Neutrophil (primary cell): ENCODE data around the gene PHYHD1.

ENCODE experiments used
- H3K27ac ChIP-seq: fragments of 200-600 bp; sonication (generic); 2 replicates; pipeline ENCODE4 v1.5.1; 2016; ENCODE audit warnings: mild to moderate bottlenecking, moderate library complexity
- H3K27me3 ChIP-seq: fragments of 200-600 bp; sonication (generic); 2 replicates; pipeline ENCODE4 v1.6.0; 2016; ENCODE audit warnings: mild to moderate bottlenecking
- H3K36me3 ChIP-seq: fragments of 200-600 bp; sonication (generic); 2 replicates; pipeline ENCODE4 v1.5.1; 2017
- H3K4me1 ChIP-seq, 2 experiments: fragments of 200-600 bp in 1 of 2; sonication (generic) in 1 of 2; 1 replicate in 1 of 2; 2 replicates in 1 of 2; pipeline versions ENCODE4 v1.5.1 to v1.6.1; 2013 to 2016; ENCODE audit warnings: low read depth in 1 of 2, low read length in 1 of 2, mild to moderate bottlenecking in 1 of 2, moderate library complexity in 1 of 2; ENCODE audit not compliant: control insufficient read depth in 1 of 2, insufficient read depth in 1 of 2
- H3K4me3 ChIP-seq, 2 experiments: fragments of 200-600 bp in 1 of 2; sonication (generic) in 1 of 2; 1 replicate in 1 of 2; 2 replicates in 1 of 2; pipeline ENCODE4 v1.5.1; 2013 to 2016; ENCODE audit warnings: low read depth in 1 of 2, low read length in 1 of 2, mild to moderate bottlenecking in 1 of 2, moderate library complexity in 1 of 2
- H3K9me3 ChIP-seq: fragments of 200-600 bp; sonication (generic); 2 replicates; pipeline ENCODE4 v1.5.1; 2016
- CTCF ChIP-seq: fragments of 200-600 bp; sonication (generic); IDR thresholded peaks from 2 replicates; pipeline ENCODE4 v1.5.1; 2016; ENCODE audit warnings: antibody characterized with exemption

PHYHD1 gene

DNA sequence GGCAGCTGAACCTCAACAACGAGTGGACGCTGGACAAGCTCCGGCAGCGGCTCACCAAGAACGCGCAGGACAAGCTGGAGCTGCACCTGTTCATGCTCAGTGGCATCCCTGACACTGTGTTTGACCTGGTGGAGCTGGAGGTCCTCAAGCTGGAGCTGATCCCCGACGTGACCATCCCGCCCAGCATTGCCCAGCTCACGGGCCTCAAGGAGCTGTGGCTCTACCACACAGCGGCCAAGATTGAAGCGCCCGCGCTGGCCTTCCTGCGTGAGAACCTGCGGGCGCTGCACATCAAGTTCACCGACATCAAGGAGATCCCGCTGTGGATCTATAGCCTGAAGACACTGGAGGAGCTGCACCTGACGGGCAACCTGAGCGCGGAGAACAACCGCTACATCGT lies 12.4 kb upstream of the PHYHD1 start:
- H3K4me3 ChIP-seq: no peak overlapping the region
- H3K27me3 ChIP-seq: no peaks in the 10 kb centered on the region
- H3K36me3 ChIP-seq: peaks cover 45% of the 10 kb centered on the region
- TF ChIP-seq CTCF: no peak
- H3K4me1 ChIP-seq: no peaks in the 10 kb centered on the region
- H3K27ac ChIP-seq: no peak overlapping the region
- H3K9me3 ChIP-seq: no peaks in the 10 kb centered on the region

DNA sequence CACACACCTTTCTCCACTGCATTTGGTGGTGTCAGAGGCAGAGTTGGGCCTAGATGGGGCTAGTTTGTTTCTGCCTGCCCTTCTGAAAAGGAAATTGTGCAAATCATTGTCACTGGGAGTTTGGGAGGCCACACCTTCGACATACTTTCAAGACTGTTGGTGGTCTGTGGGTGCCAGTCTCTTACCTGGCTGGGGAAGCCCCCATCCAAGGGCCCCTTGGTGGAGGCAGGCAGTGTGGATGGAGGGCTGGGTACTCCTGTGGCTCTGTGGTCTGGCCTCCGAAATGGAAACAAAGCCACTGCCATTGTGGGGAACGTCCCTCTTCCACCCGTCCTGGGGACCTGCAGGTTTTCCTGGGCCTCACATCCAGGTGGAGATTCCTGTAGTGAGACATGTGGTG lies 10.9 kb upstream of the PHYHD1 start:
- H3K4me3 ChIP-seq: no peak overlapping the region
- H3K36me3 ChIP-seq: peaks cover 50% of the 10 kb centered on the region
- H3K9me3 ChIP-seq: no peaks in the 10 kb centered on the region
- no peak for TF ChIP-seq CTCF
- H3K4me1 ChIP-seq: no peaks in the 10 kb centered on the region
- H3K27ac ChIP-seq: no peak overlapping the region
- H3K27me3 ChIP-seq: no peaks in the 10 kb centered on the region

DNA sequence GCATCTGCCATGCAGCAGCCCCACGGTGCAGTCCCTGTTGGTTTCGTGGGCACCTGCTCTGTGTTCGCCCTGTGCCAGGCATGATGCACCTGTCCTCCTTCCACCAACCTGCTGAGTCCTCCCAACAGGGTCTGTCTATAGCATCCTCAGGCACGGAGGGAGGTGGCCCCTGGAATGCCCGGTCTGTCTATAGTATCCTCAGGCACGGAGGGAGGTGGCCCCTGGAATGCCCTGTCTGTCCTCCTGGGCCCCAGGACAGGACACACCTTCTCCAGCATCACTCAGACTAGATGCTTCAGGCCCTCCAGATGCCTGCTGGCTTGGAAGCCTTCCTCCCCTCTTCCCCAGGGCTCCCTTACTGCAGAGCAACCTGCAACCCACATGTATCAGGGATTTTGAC lies 9.9 kb upstream of the PHYHD1 start:
- Histone ChIP-seq H3K9me3 (no peaks in the 10 kb centered on the region), H3K4me1 (no peaks in the 10 kb centered on the region), H3K27me3 (no peaks in the 10 kb centered on the region), H3K27ac (no peak overlapping the region), H3K4me3 (no peak overlapping the region), H3K36me3 (peaks cover 52% of the 10 kb centered on the region)
- TF ChIP-seq CTCF: no peak

DNA sequence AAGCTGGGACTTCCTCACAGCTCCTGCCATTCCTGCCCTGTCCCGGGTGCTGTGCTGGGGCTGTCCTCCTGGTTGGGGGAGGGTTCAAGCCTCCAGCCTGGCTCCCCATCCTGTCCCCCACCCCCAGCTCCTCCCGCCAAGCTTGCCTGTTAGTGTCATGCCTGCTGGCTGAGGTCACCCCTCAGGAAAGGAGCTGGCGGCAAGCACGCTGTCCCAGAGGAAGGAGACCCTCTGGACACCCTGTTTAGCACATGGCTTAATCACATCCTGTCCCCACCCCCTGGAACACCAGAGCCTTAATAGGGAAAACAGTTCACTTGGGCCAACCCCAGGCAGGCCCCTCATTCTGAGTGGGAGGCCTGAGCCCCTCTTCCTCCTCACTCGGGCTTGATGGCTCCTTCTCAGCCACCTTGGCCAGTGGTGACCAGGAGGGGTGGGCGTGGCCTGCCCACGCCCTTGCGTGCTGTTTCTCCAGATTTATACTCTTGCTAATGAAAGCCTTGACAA lies 9.2 kb upstream of the PHYHD1 start:
- Histone ChIP-seq H3K4me3 (no peak overlapping the region), H3K4me1 (no peaks in the 10 kb centered on the region), H3K27ac (no peak overlapping the region), H3K9me3 (no peaks in the 10 kb centered on the region), H3K27me3 (no peaks in the 10 kb centered on the region), H3K36me3 (peaks cover 58% of the 10 kb centered on the region)
- TF ChIP-seq CTCF: no peak

DNA sequence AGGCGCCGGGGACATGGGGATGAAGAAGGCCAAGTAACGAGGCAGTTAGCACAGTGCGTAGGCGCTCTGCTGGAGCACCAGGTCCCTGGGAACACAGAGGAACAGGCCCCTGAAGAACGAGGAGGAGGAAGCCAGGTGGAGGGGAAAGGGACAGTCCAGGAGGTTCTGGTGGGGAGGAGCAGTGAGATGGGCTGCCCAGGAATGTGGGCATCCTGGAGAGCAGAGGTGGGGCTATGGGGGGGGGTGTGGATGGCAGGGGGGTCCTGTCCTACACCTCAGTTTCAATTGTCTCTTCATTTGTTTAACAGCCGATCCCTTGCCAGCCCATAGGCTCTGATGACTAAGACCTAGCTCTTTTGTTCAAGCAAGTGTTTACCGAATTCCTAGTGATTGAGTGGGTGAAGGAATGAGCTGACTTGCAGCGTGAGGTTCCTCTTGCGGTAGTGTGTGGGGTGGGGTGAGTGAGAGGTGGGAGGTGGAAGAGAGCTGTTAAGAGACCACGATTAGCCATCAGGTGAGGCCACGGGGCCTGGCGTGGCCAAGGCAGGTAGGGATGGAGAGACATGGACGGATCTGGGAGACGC lies 8.4 kb upstream of the PHYHD1 start:
- Histone ChIP-seq H3K36me3 (peaks cover 59% of the 10 kb centered on the region), H3K27me3 (no peaks in the 10 kb centered on the region), H3K4me1 (no peaks in the 10 kb centered on the region), H3K4me3 (no peak overlapping the region), H3K27ac (no peak overlapping the region), H3K9me3 (no peaks in the 10 kb centered on the region)
- TF ChIP-seq CTCF: no peak
